Fibroblast of villous mesenchyme (primary cell): ENCODE data around the gene GET3. TPM values are rescaled to one million over a fixed set of nuclear protein-coding genes. Genes with fewer than 3 reads are reported as not detected.
"Not testable (repeated sequence)": the region's sequence is repeated elsewhere in the genome, so short reads cannot be mapped to it uniquely, and the experiment has no call there.

Experiments
- DNase-seq: peaks from one replicate; pipeline ENCODE4 v3.0.0-alpha.2; 2010; ENCODE audit warnings: low read depth
- H3K4me3 ChIP-seq: 2 replicates; pipeline ENCODE4 v1.5.1; 2011; ENCODE audit warnings: low read depth, mild to moderate bottlenecking, low read length
- total RNA-seq: library from RNA; depleted of rRNA; stranded (reverse); fragments of >200 nt; gene quantifications from 2 replicates; pipeline ENCODE4 v1.2.3, GENCODE V29; 2012
- TF ChIP-seq, protein P1 (sequence below): IDR thresholded peaks from 2 replicates; pipeline ENCODE4 v1.5.1; 2012; ENCODE audit warnings: low read depth, mild to moderate bottlenecking, low read length; ENCODE audit not compliant: insufficient read depth

GET3 gene
- total RNA-seq, 1 donor: 82.5 TPM

DNA sequence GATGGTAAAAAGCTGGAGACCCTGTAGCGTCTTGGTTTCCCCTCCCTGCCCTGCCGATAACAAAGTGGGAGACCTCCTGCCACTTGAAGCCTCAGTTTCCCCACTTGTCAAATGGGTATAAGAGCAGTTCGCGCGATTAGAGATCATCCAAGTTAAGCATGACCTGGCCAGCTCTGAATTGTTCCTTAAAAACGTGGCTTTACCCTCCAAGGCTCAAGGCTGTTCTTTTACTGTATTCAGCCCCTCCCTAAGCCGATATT, 14.0 kb upstream of the GET3 start:
- TF ChIP-seq, protein P1, sequence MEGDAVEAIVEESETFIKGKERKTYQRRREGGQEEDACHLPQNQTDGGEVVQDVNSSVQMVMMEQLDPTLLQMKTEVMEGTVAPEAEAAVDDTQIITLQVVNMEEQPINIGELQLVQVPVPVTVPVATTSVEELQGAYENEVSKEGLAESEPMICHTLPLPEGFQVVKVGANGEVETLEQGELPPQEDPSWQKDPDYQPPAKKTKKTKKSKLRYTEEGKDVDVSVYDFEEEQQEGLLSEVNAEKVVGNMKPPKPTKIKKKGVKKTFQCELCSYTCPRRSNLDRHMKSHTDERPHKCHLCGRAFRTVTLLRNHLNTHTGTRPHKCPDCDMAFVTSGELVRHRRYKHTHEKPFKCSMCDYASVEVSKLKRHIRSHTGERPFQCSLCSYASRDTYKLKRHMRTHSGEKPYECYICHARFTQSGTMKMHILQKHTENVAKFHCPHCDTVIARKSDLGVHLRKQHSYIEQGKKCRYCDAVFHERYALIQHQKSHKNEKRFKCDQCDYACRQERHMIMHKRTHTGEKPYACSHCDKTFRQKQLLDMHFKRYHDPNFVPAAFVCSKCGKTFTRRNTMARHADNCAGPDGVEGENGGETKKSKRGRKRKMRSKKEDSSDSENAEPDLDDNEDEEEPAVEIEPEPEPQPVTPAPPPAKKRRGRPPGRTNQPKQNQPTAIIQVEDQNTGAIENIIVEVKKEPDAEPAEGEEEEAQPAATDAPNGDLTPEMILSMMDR: no peak
- no peak for DNase-seq
- peak overlapping the region; percentile 76 for H3K4me3 ChIP-seq

DNA sequence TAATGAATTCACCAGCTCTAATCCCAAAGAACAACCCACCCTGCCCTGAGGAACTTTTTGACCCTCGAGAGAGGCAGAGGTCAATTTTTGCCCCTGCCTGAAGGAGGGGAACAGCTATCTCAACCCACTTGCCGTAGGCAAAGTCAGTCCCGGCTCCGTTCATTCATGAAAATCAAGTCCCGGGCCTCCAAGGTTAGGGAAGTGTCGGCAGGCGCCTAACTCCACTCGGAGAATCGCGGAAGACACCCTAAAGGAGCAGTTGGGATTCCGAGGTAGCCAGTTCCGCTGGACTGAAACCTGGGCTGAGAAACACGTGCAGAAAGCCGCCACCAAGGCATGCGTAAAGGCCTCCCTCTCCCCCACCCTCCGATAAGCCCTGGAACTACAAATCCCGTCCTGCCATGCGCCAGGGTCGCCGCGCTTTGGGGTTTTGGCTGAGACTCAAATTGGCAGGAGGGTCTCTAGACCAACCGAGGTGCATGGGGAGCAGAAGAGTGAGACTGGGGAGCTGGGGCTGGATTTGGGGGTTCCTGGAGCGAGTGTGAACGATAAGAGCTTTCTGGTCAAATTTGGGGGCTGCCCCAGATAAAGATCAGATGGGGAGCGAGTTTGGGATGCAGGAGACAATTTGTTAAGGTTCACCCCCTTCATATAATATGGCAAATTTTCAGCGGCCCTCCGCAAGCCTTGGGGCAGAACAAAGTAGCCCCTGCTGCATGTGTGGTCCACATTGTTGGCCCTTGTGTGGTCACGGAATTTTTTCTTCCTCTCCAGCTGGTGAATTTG, 13.5 kb upstream of the GET3 start, which contains the start of gene TNPO2:
Gene TNPO2 (minus strand): TSS at position 292 of the 786 bp plus-strand sequence. CDS start 2,955 bp downstream, outside the sequence.
- peak within 1 kb of the TSS; percentile 76 for H3K4me3 ChIP-seq
- DNase-seq: peak; percentile 63
- TF ChIP-seq, protein P1: no peak

DNA sequence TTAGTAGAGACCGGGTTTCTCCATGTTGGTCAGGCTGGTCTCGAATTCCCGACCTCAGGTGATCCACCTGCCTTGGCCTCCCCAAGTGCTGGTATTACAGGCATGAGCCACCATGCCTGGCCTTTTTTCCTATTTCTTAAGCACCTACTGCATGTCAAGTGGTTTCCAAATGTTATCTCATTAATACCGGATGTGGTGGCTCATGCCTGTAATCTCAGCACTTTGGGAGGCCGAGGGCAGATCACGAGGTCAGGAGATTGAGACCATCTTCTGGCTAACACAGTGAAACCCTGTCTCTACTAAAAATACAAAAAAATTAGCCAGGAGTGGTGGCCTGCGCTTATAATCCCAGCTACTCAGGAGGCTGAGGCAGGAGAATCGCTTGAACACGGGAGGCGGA, 11.7 kb upstream of the GET3 start:
- DNase-seq: peak; percentile 63
- H3K4me3 ChIP-seq: not testable (repeated sequence)

DNA sequence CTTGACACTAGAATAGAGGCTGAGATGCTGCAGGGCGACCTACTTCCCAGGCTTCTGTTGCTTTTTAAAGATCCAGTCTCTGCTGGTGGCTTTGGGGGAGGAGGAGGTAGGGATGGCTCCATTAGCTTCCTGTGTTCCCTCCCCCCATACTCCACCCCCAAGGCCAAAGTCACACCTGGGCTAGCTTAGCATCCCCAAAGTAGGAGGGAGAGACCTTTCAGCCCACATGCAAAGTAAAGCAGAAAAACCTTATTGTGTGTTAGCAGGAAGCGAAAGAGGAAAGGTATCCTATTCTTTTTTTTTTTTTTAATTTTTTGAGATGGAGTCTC, 10.3 kb upstream of the GET3 start:
- TF ChIP-seq, protein P1: no peak
- DNase-seq: no peak
- no peak overlapping the region for H3K4me3 ChIP-seq

DNA sequence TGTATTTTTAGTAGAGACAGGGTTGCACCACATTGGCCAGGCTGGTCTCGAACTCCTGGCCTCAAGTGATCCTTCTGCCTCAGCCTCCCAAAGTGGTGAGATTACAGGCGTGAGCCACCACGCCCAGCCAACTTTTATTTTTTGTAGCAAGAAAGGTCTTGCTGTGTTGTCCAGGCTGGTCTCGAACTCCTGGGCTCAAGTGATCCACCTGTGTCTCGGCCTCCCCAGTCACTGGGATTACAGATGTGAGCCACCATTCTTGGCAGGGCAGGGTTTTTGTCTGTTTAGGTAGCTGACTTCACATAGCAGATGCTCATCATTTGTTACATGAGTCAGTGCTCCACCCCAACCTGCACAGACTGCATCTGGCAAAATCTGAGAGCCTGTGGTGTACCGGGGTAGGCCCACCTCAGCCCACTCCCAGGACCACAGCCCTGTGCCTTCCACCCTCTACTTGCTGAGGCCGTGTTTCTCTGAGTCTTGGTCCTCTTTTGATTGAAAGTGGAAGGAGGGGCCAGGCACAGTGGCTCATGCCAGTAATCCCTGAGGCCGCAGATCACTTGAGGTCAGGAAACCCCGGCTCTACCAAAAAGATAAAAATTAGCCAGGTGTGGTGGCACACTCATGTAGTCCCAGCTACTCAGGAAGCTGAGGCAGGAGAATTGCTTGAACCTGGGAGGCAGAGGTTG, 9.4 kb upstream of the GET3 start:
- TF ChIP-seq, protein P1: no peak
- DNase-seq: no peak

DNA sequence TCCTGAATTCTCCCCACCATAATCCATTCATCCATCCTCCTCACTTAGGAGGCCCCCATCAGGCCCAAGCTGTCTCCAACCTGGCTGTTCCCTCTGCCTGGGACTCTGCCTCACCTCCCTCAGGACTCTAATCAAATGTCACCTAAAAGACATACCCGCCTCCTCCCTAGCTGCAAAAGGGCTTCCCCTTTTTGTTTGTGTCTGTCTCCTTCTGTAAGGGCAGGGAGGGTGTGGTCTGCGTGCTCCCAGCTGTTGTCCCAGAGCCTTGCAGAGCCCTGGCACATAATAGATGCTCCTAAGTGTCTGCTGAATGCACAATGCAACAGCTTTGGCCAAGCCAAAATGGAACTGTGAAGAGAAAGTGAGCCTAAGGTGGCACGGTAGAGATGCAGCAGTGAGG, 7.2 kb upstream of the GET3 start:
- H3K4me3 ChIP-seq: no peak overlapping the region
- DNase-seq: no peak
- TF ChIP-seq, protein P1: no peak

More for the DNA sequence above, 9.4 kb upstream of the GET3 start:
- no peak overlapping the region for H3K4me3 ChIP-seq

DNA sequence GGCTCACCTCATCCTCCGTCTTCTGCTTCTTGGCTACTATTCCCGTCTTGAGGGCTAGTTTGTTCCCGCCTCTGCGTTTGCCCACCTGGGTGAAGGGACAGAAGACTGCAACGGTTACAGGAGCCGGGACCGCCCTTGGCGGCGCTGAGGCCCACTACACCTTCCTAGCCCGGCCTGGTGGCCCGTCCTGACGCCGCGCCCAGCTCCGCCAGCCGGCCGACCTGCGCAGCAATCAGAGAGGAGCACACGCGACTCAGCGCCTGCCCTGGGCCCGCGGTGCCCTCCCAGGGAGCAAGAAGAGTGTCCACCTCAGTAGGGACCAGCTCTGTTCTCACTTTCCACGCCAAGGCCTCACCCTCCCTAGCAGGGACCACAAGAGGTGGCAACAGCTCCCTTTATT, 6.0 kb upstream of the GET3 start:
- no peak overlapping the region for H3K4me3 ChIP-seq
- no peak for DNase-seq
- TF ChIP-seq, protein P1: no peak
